Measurements from ENCODE around the gene ICA1L. TPM values are rescaled to one million over a fixed set of nuclear protein-coding genes. Genes with fewer than 3 reads are reported as not detected.

ICA1L gene
- total and polyA plus RNA-seq, 2 of the 13 experiments (the other 11 are each of a cell fraction or from before 2014, with no cell fraction given): 1.5 to 2.4 TPM

DNA sequence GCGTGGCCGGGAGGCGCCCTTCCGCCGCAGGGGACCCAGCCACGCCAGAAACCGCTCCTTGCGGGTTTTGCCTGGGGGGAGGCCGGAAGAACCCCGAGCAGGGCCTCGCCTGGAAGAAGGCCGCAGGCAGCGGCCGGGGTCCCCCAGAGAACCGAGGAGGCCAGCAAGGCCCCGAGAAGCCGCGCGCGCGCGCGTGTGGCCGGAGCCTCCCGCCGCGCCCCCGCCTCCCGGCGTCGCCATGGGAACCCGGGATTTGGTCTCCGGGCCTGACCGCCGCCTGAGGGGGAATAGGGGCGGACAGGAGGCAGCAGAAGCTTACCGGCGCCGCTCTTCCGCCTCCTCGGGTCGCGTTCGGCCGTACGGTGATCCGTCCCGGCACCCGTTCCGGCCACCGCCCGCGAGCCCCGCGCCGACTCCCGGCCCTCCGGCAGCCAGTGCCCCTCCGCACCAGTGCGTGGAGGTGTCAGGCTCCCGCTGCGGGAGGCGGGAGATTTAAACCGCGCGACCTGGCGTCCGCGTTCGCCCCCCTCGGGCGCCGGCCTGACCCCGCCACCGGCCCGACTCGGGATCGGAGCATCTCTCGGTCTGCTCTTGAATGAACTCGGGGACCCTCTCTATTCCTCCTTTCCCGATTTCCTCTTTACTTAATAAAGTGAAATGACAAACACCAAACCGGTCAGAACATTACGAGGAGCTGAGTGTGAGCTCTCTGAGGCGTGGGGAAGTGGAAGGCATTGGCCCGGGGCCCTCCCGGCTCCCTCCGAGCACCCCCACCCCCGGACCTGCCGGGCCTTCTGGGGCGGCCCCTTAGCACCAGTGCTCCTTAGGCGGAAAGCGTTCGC is at the start of gene ICA1L (continued):
- no peak for TF ChIP-seq ZNF318 (CRISPR knock-in tag; IDR thresholded peaks at IDR 0.05)
- no peak for TF ChIP-seq MIER2 (CRISPR knock-in tag; IDR thresholded peaks at IDR 0.05)
- TF ChIP-seq ZFP36 (IDR thresholded peaks at IDR 0.05; ENCODE audit: borderline replicate concordance, low read depth, low read length, partially characterized antibody): no peak
- TF ChIP-seq DPF2 (CRISPR knock-in tag; IDR thresholded peaks at IDR 0.05; ENCODE audit: borderline replicate concordance, low read depth): no peak
- no peak for TF ChIP-seq ETS1 (CRISPR knock-in tag; IDR thresholded peaks at IDR 0.05)
- TF ChIP-seq NR0B2 (CRISPR knock-in tag; IDR thresholded peaks at IDR 0.05): peak; percentile 20; the same call in 1 of the 2 replicates
- peak; percentile 25; the same call in 1 of the 2 replicates for TF ChIP-seq ZBTB25 (CRISPR knock-in tag; IDR thresholded peaks at IDR 0.05)
- peak; percentile 88; the same call in 1 of the 2 replicates for TF ChIP-seq ATF7-NPFF (CRISPR knock-in tag; IDR thresholded peaks at IDR 0.05; ENCODE audit: low read depth)
- peak; percentile 70 for TF ChIP-seq YEATS4 (CRISPR knock-in tag; IDR thresholded peaks at IDR 0.05; ENCODE audit: borderline replicate concordance)
- TF ChIP-seq ZSCAN20 (CRISPR knock-in tag; IDR thresholded peaks at IDR 0.05; ENCODE audit: borderline replicate concordance): peak; percentile 84; the same call in 1 of the 2 replicates
- peak; percentile 83 for TF ChIP-seq ZBTB14 (CRISPR knock-in tag; IDR thresholded peaks at IDR 0.05)
- peak; percentile 80 for TF ChIP-seq ARHGAP35 (CRISPR knock-in tag; IDR thresholded peaks at IDR 0.05; ENCODE audit: borderline replicate concordance)
- TF ChIP-seq KMT2B (CRISPR knock-in tag; IDR thresholded peaks at IDR 0.05): peak; percentile 70; the same call in 1 of the 2 replicates
- TF ChIP-seq ZNF333 (CRISPR knock-in tag; IDR thresholded peaks at IDR 0.05; ENCODE audit: borderline replicate concordance): peak; percentile 82; the same call in 1 of the 2 replicates

Measured in HepG2 (cell line).